IMR-90 (cell line): Measurements from ENCODE around the gene SUPT16H.

Experiments used
- CEBPB ChIP-seq: IDR thresholded peaks from 2 replicates; pipeline ENCODE4 v1.6.1; 2012; ENCODE audit warnings: low read depth, low read length, improper control_type of control experiment
- MXI1 ChIP-seq: IDR thresholded peaks from 2 replicates; pipeline ENCODE4 v1.6.1; 2012; ENCODE audit warnings: low read depth, mild to moderate bottlenecking, low read length, moderate library complexity, borderline replicate concordance
- NFE2L2 ChIP-seq: fragments of 150-350 bp; IDR thresholded peaks from 2 replicates; pipeline ENCODE4 v1.6.1; 2016; ENCODE audit warnings: low read depth, mild to moderate bottlenecking, low read length
- POLR2A ChIP-seq: IDR thresholded peaks from 2 replicates; pipeline ENCODE4 v1.6.1; 2012; ENCODE audit warnings: mild to moderate bottlenecking, low read depth, low read length
- RAD21 ChIP-seq: IDR thresholded peaks from 2 replicates; pipeline ENCODE4 v1.6.1; 2012; ENCODE audit warnings: low read length, improper control_type of control experiment
- SMC3 ChIP-seq: fragments of 150-350 bp; IDR thresholded peaks from 2 replicates; pipeline ENCODE4 v1.6.1; 2016; ENCODE audit warnings: low read depth, mild to moderate bottlenecking, antibody characterized with exemption, low read length, moderate library complexity
- TF ChIP-seq, protein P1 (sequence below): conservative IDR thresholded peaks from 2 replicates; pipeline ENCODE4 v1.5.1; 2012; ENCODE audit warnings: mild to moderate bottlenecking, low read depth, low read length, improper control_type of control experiment
- TF ChIP-seq, protein P2 (sequence below): fragments of 150-350 bp; IDR thresholded peaks from 2 replicates; pipeline ENCODE4 v1.6.1; 2017; ENCODE audit warnings: mild to moderate bottlenecking, antibody characterized with exemption, low read length, low read depth

DNA sequence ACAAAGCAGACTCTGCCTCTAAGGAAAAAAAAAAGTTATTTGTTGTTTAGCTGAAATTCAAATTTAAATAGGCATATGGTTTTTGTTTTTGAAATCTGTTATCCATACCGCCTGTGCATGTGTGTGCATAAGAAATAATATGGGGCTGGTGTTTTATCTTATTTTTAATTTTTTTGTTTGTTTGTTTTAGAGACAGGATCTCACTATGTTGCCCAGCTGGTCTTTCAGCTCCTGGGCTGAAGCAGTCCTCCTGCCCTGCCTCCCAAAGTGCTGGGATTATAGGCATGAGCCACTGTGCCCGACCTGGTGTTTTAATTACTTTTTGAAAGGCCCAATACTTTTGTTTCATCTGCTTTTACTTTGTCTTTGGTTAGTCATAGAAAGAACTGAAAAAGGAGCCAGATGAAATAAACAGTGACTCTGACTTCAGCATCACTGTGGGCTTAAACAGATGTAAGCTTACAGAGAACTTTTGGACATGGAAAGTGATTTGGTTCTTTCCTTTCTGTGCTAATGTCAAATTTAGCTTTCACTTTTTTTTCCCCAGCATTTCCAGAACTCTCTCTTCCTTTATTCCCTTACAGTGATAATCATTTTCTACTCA, 37.2 kb downstream of the SUPT16H start:
- TF ChIP-seq CEBPB (no peak), MXI1 (no peak), RAD21 (no peak), POLR2A (no peak), SMC3 (no peak), NFE2L2 (no peak)
- TF ChIP-seq, protein P1, sequence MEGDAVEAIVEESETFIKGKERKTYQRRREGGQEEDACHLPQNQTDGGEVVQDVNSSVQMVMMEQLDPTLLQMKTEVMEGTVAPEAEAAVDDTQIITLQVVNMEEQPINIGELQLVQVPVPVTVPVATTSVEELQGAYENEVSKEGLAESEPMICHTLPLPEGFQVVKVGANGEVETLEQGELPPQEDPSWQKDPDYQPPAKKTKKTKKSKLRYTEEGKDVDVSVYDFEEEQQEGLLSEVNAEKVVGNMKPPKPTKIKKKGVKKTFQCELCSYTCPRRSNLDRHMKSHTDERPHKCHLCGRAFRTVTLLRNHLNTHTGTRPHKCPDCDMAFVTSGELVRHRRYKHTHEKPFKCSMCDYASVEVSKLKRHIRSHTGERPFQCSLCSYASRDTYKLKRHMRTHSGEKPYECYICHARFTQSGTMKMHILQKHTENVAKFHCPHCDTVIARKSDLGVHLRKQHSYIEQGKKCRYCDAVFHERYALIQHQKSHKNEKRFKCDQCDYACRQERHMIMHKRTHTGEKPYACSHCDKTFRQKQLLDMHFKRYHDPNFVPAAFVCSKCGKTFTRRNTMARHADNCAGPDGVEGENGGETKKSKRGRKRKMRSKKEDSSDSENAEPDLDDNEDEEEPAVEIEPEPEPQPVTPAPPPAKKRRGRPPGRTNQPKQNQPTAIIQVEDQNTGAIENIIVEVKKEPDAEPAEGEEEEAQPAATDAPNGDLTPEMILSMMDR: no peak
- TF ChIP-seq, protein P2, sequence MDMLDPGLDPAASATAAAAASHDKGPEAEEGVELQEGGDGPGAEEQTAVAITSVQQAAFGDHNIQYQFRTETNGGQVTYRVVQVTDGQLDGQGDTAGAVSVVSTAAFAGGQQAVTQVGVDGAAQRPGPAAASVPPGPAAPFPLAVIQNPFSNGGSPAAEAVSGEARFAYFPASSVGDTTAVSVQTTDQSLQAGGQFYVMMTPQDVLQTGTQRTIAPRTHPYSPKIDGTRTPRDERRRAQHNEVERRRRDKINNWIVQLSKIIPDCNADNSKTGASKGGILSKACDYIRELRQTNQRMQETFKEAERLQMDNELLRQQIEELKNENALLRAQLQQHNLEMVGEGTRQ: no peak
